H9 (cell line): Measurements from ENCODE around the gene DCLK2. TPM values are rescaled to one million over a fixed set of nuclear protein-coding genes. Genes with fewer than 3 reads are reported as not detected.

Source experiments
- DNase-seq: peaks from one replicate; pipeline ENCODE4 v3.0.0-alpha.2; 2017
- H2AFZ ChIP-seq: one replicate; pipeline ENCODE4 v1.6.1; 2013; ENCODE audit warnings: mild to moderate bottlenecking, low read length, control low read depth, moderate library complexity
- H2AK5ac ChIP-seq: 2 replicates; pipeline ENCODE4 v1.6.1; 2013; ENCODE audit warnings: low read length, control low read depth, mixed read lengths; ENCODE audit not compliant: insufficient read length
- H2BK120ac ChIP-seq: one replicate; pipeline ENCODE4 v1.6.1; 2013; ENCODE audit warnings: low read depth, mild to moderate bottlenecking, low read length, control low read depth, inconsistent platforms; ENCODE audit not compliant: poor library complexity, severe bottlenecking
- H2BK12ac ChIP-seq: 2 replicates; pipeline ENCODE4 v1.6.1; 2013; ENCODE audit warnings: low read length, control low read depth, mixed read lengths, low read depth; ENCODE audit not compliant: insufficient read length
- H2BK15ac ChIP-seq: 2 replicates; pipeline ENCODE4 v1.6.1; 2013; ENCODE audit warnings: low read depth, low read length, control low read depth
- H2BK20ac ChIP-seq: one replicate; pipeline ENCODE4 v1.6.1; 2013; ENCODE audit warnings: low read depth, mild to moderate bottlenecking, low read length, control low read depth, inconsistent platforms; ENCODE audit not compliant: poor library complexity, severe bottlenecking
- H2BK5ac ChIP-seq: 2 replicates; pipeline ENCODE4 v1.6.1; 2013; ENCODE audit warnings: low read length, control low read depth, mixed read lengths; ENCODE audit not compliant: insufficient read length
- H3K14ac ChIP-seq: 2 replicates; pipeline ENCODE4 v1.6.1; 2013; ENCODE audit warnings: low read length, control low read depth; ENCODE audit not compliant: insufficient read depth
- H3K18ac ChIP-seq: 2 replicates; pipeline ENCODE4 v1.6.1; 2013; ENCODE audit warnings: low read depth, mild to moderate bottlenecking, mixed read lengths, low read length, control low read depth; ENCODE audit not compliant: insufficient read length
- H3K23ac ChIP-seq: 2 replicates; pipeline ENCODE4 v1.6.1; 2013; ENCODE audit warnings: low read length, control low read depth, mixed read lengths, low read depth; ENCODE audit not compliant: insufficient read length
- H3K23me2 ChIP-seq: 2 replicates; pipeline ENCODE4 v1.6.1; 2013; ENCODE audit warnings: low read depth, mild to moderate bottlenecking, mixed read lengths, low read length, control low read depth; ENCODE audit not compliant: insufficient read length, poor library complexity, severe bottlenecking
- H3K27ac ChIP-seq: 2 replicates; pipeline ENCODE4 v1.5.1; 2013; ENCODE audit warnings: low read length, control low read depth, mixed read lengths, low read depth; ENCODE audit not compliant: insufficient read length
- H3K27me3 ChIP-seq: 2 replicates; pipeline ENCODE4 v1.6.1; 2013; ENCODE audit warnings: low read length, control low read depth, inconsistent platforms; ENCODE audit not compliant: insufficient read depth
- H3K4ac ChIP-seq: 2 replicates; pipeline ENCODE4 v1.6.1; 2013; ENCODE audit warnings: low read depth, mild to moderate bottlenecking, control low read depth, inconsistent platforms, low read length, moderate library complexity
- H3K4me1 ChIP-seq: 2 replicates; pipeline ENCODE4 v1.6.1; 2013; ENCODE audit warnings: low read length, control low read depth, inconsistent platforms; ENCODE audit not compliant: insufficient read depth
- H3K4me2 ChIP-seq: 2 replicates; pipeline ENCODE4 v1.6.1; 2013; ENCODE audit warnings: low read length, control low read depth, mixed read lengths; ENCODE audit not compliant: insufficient read length, insufficient read depth
- H3K56ac ChIP-seq: 2 replicates; pipeline ENCODE4 v1.6.1; 2013; ENCODE audit warnings: low read depth, mild to moderate bottlenecking, mixed read lengths, low read length, control low read depth; ENCODE audit not compliant: insufficient read length
- H3K79me1 ChIP-seq: 2 replicates; pipeline ENCODE4 v1.6.1; 2013; ENCODE audit warnings: low read depth, mild to moderate bottlenecking, moderate library complexity, low read length, control low read depth, inconsistent platforms; ENCODE audit not compliant: insufficient read depth, poor library complexity, severe bottlenecking
- H3K79me2 ChIP-seq: 2 replicates; pipeline ENCODE4 v1.6.1; 2013; ENCODE audit warnings: low read length, control low read depth, inconsistent platforms; ENCODE audit not compliant: insufficient read depth
- H3K9ac ChIP-seq: 2 replicates; pipeline ENCODE4 v1.6.1; 2013; ENCODE audit warnings: low read length, control low read depth, mixed read lengths; ENCODE audit not compliant: insufficient read length; ENCODE audit errors: extremely low read depth
- H3K9me3 ChIP-seq: one replicate; pipeline ENCODE4 v1.6.1; 2013; ENCODE audit warnings: low read depth, low read length, inconsistent platforms; ENCODE audit not compliant: control insufficient read depth
- H3T11ph ChIP-seq: one replicate; pipeline ENCODE4 v1.6.1; 2013; ENCODE audit warnings: mild to moderate bottlenecking, low read length, control low read depth, inconsistent platforms
- H4K20me1 ChIP-seq: one replicate; pipeline ENCODE4 v1.6.1; 2013; ENCODE audit not compliant: control insufficient read depth, insufficient read length, insufficient read depth
- H4K5ac ChIP-seq: 2 replicates; pipeline ENCODE4 v1.6.1; 2013; ENCODE audit warnings: low read depth, mild to moderate bottlenecking, mixed read lengths, low read length, control low read depth; ENCODE audit not compliant: insufficient read length
- H4K8ac ChIP-seq: replicated peaks from 2 replicates; pipeline ENCODE4 v1.6.1; 2013; ENCODE audit warnings: low read length, control low read depth, mixed read lengths, low read depth; ENCODE audit not compliant: insufficient read length
- H4K91ac ChIP-seq: 2 replicates; pipeline ENCODE4 v1.6.1; 2013; ENCODE audit warnings: low read depth, mild to moderate bottlenecking, moderate library complexity, mixed read lengths, low read length, control low read depth; ENCODE audit not compliant: insufficient read length
- H3K27ac Mint-ChIP-seq, 3 experiments: 2 replicates in 2 of 3; 3 replicates in 1 of 3; pipeline ENCODE4 v1.8.0; 2020 to 2021; ENCODE audit warnings: mixed read lengths in 3 of 3, mild to moderate bottlenecking in 1 of 3, moderate library complexity in 1 of 3
- H3K27me3 Mint-ChIP-seq: 2 replicates; pipeline ENCODE4 v1.8.0; 2021; ENCODE audit warnings: low read depth, mild to moderate bottlenecking, moderate library complexity, mixed read lengths
- H3K36me3 Mint-ChIP-seq, 3 experiments: 2 replicates in 2 of 3; 3 replicates in 1 of 3; pipeline ENCODE4 v1.8.0; 2020 to 2021; ENCODE audit warnings: low read depth in 3 of 3, mixed read lengths in 3 of 3; ENCODE audit not compliant: insufficient read depth in 1 of 3
- H3K4me1 Mint-ChIP-seq, 2 experiments: 2 replicates each; pipeline ENCODE4 v1.8.0; 2020; ENCODE audit warnings: mixed read lengths in 2 of 2
- H3K4me3 Mint-ChIP-seq, 2 experiments: 2 replicates in 1 of 2; 3 replicates in 1 of 2; pipeline ENCODE4 v1.8.0; 2020 to 2021; ENCODE audit warnings: mild to moderate bottlenecking in 2 of 2, mixed read lengths in 2 of 2, moderate library complexity in 1 of 2
- H3K9me3 Mint-ChIP-seq, 2 experiments: 2 replicates in 1 of 2; 3 replicates in 1 of 2; pipeline ENCODE4 v1.8.0; 2020; ENCODE audit warnings: mild to moderate bottlenecking in 2 of 2, mixed read lengths in 2 of 2, moderate library complexity in 1 of 2
- WGBS: extraction: QIAGEN DNeasy Blood & Tissue Kit; methylation state at CpG from one replicate; pipeline ENCODE4 v1.1.7; 2013; ENCODE audit warnings: missing lambda C conversion rate, low lambda C conversion rate, mixed read lengths; ENCODE audit not compliant: insufficient read length; ENCODE audit errors: extremely low coverage; 5-methylcytosine and 5-hydroxymethylcytosine counted together
- total RNA-seq: library from RNA; stranded (reverse); gene quantifications from 2 replicates; pipeline ENCODE4 v1.2.1, GENCODE V29; 2021
- TF ChIP-seq, protein P1 (sequence below): fragments of 200-600 bp; sonication (generic); conservative IDR thresholded peaks from 3 replicates; pipeline ENCODE4 v1.8.0; 2021; ENCODE audit warnings: antibody characterized with exemption, mild to moderate bottlenecking

DCLK2 gene
- total RNA-seq, 1 experiment from 2014 or later, result 0.33 TPM

DNA sequence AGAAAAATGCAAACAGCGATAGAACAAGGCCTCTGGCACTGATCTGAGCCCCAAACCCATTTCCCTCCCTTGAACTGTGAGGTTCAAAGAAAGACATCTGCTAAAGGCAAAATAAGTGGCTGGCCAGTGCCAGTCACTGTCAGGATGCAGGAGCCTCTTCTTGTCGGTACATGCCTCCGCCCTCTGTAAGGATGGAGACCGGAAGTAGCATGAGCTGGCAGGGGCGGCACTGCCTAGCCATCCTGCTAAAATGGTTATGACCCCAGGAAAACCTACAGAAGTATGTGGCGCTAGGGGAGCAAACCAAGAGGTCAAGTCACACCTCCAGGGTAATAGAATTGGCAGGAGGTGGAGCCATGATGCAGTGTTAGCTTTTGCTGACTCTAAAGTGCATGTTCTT lies 180.3 kb downstream of the DCLK2 start:
- Histone ChIP-seq H3K27ac (no peak overlapping the region), H2BK20ac (no peak overlapping the region), H3K23me2 (no peaks in the 10 kb centered on the region), H3K4me2 (no peak overlapping the region), H4K20me1 (no peaks in the 10 kb centered on the region), H3K27me3 (no peaks in the 10 kb centered on the region), H2AK5ac (no peak overlapping the region), H2AFZ (no peak overlapping the region), H3K9me3 (no peaks in the 10 kb centered on the region), H4K5ac (no peak overlapping the region), H3K79me2 (no peaks in the 10 kb centered on the region), H2BK5ac (no peak overlapping the region), H3K4ac (no peak overlapping the region), H3K9ac (no peak overlapping the region), H4K91ac (no peak overlapping the region), H3K79me1 (no peaks in the 10 kb centered on the region), H3T11ph (no peak overlapping the region), H3K4me1 (0 out of 2 replicates have a peak, but pooled peaks cover 3% of the 10 kb centered on the region), H4K8ac (no peak overlapping the region), H3K14ac (no peak overlapping the region), H3K56ac (no peak overlapping the region), H2BK120ac (no peak overlapping the region), H2BK12ac (no peak overlapping the region), H2BK15ac (no peak overlapping the region), H3K23ac (no peak overlapping the region), H3K18ac (no peak overlapping the region)
- peaks cover 0 to 4% (median 0%) of the 10 kb centered on the region in 3 experiments; a peak in 1 of 7 replicates for H3K36me3 Mint-ChIP-seq
- TF ChIP-seq, protein P1, sequence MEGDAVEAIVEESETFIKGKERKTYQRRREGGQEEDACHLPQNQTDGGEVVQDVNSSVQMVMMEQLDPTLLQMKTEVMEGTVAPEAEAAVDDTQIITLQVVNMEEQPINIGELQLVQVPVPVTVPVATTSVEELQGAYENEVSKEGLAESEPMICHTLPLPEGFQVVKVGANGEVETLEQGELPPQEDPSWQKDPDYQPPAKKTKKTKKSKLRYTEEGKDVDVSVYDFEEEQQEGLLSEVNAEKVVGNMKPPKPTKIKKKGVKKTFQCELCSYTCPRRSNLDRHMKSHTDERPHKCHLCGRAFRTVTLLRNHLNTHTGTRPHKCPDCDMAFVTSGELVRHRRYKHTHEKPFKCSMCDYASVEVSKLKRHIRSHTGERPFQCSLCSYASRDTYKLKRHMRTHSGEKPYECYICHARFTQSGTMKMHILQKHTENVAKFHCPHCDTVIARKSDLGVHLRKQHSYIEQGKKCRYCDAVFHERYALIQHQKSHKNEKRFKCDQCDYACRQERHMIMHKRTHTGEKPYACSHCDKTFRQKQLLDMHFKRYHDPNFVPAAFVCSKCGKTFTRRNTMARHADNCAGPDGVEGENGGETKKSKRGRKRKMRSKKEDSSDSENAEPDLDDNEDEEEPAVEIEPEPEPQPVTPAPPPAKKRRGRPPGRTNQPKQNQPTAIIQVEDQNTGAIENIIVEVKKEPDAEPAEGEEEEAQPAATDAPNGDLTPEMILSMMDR, result no peak
- H3K27me3 Mint-ChIP-seq, result no peaks in the 10 kb centered on the region; the same call in none of the 2 replicates
- no peak for DNase-seq
- no peak overlapping the region for H3K27ac Mint-ChIP-seq
- WGBS, result no CpG with 5 or more reads among the region's 6 CpGs
- peaks cover 32 to 34% of the 10 kb centered on the region in 2 experiments for H3K4me1 Mint-ChIP-seq
- H3K9me3 Mint-ChIP-seq, result no peaks in the 10 kb centered on the region; a peak in 2 of 5 replicates
- H3K4me3 Mint-ChIP-seq, result no peak overlapping the region
